Mammary epithelial cell (primary cell): ENCODE data around the gene C10orf71.

Source experiments
- CTCF ChIP-seq, 2 donors: IDR thresholded peaks in 1 of 2; conservative IDR thresholded peaks in 1 of 2; 2 replicates each; pipeline ENCODE4 v1.5.1; 2011 to 2012; ENCODE audit warnings: inconsistent platforms in 2 of 2, low read length in 2 of 2, mild to moderate bottlenecking in 2 of 2, control low read depth in 1 of 2, low read depth in 1 of 2; ENCODE audit not compliant: insufficient read depth in 1 of 2; ENCODE audit errors: extremely low read depth in 1 of 2
- EZH2 ChIP-seq: IDR thresholded peaks from 2 replicates; pipeline ENCODE4 v1.6.1; 2012; ENCODE audit warnings: low read length, inconsistent platforms, borderline replicate concordance

DNA sequence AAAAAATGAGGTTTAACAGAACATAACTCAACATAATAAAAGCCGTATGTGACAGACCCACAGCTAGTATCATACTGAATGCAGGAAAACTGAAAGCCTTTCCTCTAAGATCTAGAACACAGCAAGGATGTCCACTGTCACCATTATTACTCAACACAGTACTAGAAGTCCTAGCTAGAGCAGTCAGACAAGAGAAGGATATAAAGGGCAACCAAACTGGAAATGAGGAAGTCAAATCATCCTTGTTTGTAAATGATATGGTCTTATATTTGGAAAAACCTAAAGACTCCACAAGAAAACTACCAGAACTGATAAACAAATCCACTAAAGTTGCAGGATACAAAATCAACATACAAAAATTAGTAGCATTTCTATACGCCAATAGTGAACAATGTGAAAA is 45.9 kb downstream of the C10orf71 start:
- TF ChIP-seq CTCF (conservative IDR thresholded peaks at IDR 0.05 in 1 of 2, IDR thresholded peaks at IDR 0.05 in 1 of 2; ENCODE audit: extremely low read depth in 1 of 2, insufficient read depth in 1 of 2, low read depth in 1 of 2, low read length in 2 of 2): no peak
- TF ChIP-seq EZH2: no peak
